ENCODE data around the gene PACS1.
"Not testable (repeated sequence)": the region's sequence is repeated elsewhere in the genome, so short reads cannot be mapped to it uniquely, and the experiment has no call there.

PACS1 gene

DNA sequence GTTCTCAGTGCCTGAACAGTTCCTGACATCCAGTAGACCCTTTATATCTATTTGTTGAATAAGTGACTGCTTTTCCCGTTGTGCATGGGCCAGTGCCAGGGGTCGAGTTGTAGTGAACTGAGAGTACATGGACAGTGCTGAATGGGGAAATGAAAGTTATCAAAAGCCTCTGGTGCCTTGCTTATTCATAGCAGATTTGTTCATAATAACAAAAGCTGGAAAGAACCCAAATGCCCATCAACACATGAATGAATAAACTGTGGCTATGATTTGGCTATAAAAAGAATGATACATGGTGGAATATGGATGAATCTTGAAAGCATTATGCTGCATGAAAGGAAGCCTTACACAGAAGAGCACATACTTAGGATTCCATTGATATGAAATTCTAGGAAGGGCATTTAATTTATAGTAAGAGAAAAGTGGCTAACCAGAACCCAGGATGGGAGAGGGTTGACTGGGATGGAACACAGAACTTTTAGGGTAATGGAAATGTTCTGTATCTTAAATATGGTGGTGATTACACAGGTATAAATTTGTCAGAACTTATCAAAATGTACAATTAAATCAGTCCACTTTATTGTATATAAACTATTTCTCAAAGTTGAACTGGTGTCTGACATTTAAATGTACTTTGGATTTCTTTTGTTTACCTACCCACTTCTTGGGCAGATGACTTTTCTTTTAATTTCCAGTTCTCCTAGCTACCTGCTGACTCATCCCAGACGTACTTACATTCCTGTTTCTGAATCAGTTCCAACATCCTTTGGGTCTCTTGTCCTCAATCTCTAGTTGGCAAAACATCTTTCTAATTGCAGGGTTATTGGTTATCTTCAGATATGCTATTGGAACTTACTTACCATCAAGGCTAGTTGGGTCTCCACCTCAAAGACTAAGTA, 42.8 kb downstream of the PACS1 start:
- DNase-seq = no peak

DNA sequence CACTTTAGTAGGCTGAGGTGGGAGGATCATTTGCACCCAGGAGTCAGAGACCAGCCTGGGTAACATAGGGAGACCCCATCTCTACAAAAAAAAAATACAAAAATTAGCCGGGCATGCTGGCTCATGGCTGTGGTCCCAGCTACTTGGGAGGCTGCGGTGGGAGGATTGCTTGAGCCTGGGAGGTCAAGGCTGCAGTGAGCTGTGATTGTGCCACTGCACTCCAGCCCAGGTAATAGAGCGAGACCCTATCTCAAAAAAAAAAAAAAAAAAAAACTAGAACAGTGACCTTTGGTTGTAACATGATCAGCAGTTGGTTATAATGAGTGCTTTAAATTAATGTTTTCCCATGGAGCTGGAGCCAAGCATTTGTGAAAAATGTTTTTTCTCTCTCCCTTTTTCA, 44.9 kb downstream of the PACS1 start:
- DNase-seq = not testable (repeated sequence)

DNA sequence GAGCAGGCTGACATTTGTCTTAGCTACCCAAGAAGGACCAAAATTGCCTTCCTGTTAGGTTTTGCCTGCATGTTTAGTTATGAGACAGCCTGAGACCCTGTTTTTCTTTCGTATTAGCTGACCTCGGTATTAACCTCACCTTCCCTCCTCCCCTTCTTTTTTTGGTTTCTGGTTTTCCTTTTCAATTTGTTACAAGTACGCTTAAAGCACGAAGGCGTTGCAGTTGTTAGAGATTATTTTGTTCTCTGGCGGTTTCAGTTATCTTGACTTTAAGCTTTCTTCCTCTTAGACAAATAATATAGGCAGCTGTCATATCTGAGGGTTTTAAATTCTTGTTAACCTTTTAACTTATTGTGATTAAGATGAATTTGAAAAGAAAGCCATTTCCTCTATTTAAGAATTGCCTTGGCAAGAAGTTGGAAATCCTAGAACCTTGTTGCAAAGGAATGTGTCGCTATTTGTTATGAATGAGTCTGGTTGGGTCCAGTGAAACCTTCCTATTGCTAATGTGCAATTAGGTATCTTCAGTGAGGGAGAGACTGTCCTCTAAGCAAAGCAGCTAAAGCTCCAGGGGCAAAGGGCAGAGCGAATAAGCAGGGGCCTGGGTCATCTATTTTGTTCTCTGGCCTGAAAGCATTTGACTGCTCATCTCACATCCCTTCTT, 45.7 kb downstream of the PACS1 start:
- DNase-seq = no peak

DNA sequence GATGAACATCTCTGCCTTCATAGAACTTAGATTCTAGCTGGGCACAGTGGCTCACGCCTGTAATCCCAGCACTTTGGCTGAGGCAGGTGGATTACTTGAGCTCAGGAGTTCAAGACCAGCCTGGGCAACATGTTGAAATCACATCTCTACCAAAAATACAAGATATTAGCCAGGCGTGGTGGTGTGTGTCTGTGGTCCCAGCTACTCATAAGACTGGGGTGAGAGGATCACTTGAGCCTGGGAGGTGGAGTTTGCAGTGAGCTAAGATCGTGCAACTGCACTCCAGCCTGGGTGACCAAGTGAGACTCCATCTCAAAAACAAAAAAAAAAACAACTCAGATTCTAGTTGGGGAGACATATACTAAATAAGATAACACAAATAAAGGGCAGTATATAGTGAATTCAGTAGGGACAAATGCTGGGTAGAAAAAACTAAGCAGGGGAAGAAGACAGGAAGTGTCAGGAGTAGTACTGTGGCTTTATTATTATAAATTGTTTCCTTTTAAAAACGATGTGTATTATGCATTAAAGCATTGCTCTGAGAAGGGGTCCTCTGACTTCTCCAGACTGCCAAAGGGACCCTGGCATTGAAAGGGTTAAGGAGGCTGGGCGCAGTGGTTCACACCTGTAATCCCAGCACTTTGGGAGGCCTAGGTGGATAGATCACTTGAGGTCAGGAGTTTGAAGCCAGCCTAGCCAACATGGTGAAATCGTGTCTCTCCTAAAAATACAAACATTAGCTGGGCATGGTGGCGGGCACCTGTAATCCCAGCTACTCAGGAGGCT, 46.7 kb downstream of the PACS1 start:
- DNase-seq = no peak

DNA sequence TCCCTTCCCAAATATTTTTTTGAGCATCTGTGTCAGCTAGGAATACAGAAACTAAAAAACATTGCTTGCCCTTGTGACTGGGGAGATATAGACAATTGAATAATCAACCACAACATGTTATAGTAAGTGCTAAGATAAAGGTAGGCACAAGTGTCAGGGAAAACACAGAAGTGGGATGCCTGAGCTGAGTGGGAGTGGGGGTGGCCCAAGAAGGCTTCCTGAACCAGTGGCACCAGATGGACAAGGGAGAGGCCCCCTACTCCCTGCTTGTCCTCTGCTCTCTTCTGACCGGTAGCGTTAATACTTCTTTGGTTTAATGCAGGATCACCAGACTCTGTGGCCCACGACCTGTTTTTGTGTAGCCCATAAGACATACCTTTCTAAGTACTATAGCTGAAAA, 48.8 kb downstream of the PACS1 start:
- DNase-seq = no peak

DNA sequence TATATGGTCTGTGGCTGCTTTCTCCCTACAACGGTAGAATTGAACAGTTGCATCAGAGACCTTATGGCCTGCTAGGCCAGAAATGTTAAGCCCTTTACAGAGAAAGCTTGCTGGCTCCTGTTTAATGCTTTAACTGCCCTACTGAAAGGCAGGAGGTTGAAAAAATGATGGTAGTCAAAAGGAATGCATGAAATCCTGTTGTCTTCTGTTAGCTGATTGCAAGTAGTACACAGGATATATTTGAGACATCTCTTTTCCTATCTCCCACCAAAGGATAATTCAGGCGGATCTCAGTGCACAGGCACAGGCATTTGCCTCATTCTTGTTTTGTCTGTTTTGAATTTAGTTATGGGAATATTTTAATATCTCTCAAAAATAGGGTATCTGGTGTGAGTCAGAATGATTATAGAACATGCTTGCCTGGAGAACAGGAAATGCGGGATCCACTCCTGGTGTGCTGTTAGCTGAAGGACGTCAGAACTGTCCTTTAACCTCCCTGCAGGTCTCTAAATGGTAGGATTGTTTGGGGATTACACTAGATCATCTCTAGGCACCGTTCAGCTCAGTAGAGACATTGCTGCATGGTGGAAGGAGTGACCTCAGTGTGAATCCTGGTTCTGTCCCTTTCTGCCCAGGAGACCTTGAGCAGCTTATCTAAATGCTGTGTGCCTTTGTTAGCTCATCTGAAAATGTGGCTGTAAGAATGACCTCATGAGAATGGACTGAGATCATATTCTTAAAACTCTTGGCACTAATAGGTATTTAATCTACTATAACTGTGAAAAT, 49.5 kb downstream of the PACS1 start:
- no peak for DNase-seq

DNA sequence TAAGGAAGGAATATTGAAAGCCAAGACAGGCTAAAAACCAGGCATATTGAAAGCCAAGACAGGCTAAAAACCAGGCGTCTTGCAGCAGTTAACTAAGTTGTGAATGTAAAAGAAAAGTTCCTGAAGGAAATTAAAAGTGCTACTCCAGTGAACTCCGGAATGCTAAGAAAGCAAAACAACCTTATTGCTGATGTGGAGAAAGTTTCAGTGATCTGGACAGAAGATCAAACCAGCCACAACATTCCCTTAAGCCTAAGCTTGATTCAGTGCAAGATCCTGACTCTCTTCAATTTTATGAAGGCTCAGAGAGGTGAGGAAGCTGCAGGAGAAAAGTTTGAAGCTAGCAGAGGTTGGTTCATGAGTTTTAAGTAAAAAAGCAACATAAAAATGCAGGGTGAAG, 51.4 kb downstream of the PACS1 start:
- no peak for DNase-seq

DNA sequence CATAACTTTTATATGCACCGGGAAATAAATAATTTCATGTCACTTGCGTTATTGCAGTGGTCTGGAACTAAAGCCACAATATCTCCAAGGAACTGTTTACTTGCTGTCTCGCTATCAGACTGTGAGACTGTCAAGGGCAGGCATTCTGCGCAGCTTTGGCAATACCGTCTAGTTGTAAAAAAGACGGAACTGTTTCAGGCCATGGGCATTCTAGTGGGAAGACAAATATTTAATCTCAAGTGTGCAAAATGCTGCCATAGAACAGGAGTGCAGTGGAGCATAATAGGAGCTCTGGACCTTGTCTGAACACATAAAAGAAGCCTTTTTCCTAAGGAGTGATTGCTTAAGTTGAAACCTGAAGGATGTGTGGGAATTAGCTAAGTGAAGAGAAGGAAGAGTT, 53.8 kb downstream of the PACS1 start:
- DNase-seq = no peak

DNA sequence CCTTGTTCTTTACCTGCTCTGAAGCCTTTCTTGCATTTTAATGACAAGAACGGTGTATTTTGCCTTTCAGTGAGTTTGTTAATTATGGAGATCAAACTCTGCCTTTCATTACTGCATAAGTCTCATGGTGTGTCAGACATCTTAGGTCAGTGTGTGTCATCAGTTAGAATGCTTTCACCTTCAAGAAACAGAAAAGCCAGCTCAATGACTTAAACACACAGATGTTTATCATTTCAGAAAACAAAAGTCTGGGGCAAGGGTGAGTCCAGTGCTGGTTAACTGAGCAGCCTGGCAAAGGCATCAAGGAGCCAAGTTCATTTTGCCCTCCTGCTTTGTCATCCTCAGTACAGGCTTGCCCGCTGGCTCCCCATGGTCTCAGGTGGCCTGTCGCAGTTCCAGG, 54.5 kb downstream of the PACS1 start:
- no peak for DNase-seq

DNA sequence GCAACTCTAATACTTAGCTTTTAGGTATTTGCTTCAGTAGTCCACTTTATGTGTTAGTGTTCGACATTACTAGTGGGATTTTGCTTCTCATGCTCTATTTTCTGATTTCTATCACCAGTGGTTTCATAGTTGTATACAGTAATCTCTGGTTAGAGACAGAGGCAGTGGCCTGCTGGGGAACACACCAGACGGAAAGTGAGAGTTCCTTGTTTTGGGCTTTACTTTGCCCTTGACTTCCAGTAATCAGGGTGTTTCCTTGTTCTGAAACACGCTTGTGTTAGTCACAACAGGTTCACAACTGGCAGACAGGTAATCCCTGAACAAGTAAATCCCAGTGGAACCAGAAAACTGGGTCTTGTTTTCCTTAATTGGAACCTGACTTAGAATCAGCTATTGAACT, 56.0 kb downstream of the PACS1 start:
- peak; percentile 51 for DNase-seq

DNA sequence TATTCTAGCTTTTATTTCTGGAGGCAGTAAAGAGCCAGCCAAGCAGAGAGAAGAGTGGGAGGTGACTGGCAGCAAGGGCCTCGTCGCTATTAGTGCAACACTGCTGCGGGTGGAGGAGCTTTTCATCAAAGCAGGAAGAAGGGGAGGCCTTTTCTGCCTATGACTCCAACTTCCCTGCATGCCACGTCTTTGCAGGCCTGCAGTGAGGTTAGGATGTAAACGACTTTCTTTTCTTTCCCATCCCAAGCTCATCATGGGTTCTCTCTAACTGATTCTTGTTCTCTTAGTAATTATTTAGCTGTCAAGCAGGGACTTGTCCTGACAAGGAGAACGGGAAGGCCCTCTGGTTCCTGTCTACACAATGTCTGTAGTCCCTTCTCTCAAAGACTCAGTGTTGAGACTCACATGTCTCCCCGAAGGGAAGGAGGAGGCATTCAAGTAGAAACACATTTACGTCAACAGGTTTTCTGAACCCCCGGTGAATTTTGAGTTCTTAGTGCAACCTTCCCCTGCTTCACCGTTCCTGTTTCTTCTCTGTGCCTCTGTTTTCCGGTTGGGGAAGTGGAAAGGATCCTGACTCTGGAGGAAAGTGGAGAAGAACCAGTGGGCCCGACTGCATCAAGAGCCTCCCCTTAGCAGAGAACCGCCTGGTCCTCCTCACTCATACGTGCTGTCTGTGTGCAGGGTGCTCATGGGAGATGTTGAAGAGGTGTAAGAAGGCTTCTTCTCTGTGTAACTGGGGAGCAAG, 56.9 kb downstream of the PACS1 start:
- DNase-seq = peak; percentile 75

DNA sequence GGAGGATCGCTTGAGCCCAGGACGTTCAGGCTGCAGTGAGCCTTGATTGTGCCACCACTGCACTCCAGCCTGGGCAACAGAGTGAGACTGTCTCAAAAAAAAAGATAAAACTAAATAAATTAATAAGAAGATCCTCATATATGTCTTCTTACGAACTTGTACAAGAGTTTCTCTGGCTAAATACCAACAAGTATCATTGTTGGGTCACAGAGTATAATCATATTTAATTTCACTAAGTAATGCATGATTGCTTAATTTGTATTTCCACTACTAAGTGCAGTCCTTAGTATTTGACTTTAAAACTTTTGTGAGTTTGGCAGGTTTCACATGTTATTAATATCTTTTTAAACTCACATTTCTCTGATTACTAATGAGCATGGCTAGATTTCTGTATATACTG, 60.9 kb downstream of the PACS1 start:
- no peak for DNase-seq

DNA sequence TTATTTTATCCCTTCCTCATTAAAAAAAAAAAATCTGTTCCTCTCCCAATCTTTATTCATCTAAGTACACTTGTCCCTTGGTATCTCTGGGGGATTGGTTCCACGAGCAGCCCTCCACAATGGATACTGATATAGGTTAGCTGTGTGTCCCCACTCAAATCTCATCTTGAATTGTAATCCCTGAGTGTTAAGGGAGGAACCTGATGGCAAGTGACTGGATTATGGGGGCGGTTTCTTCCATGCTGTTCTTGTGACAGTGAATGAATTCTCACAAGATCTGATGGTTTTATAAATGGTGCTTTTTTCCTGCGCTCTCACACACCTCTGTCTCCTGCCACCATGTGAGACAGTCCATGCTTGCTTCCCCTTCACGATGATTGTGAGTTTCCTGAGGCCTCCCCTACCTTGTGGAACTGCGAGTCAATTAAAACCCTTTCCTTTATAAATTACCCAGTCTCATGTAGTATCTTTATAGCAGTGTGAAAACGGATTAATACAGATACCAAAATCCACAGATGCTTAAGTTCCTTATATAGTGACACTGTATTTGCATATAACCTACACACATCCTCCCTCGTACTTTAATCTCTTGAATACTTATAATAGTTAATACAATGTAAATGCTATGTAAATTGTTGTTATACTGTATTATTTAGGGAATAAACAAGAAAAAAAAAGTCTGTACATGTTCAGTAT, 62.0 kb downstream of the PACS1 start:
- DNase-seq = no peak

DNA sequence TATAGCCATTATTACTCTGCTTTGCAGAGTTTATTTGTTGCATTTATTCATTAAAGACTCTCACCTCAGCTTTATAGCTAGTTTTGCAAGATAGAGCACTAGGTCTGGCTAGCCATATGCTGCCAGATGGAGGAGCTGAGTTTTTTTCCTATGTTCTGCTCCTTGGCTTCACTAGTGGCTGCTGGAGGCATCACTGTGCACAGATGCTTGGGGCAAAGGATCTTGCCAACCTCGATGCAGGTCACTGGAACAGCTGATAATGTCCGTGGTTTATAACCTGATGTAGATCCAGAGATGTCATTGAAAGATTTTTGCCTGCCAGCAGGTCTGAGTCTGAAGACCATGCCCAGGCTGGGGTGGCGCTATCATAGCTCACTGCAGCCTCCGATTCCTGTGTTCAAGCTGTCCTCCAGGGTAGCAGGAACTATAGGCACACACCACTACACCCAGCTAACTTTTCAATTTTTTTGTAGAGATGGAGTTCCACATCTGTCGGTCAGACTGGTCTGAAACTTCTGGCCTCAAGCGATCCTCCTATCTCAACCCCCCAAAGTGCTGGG, 63.2 kb downstream of the PACS1 start:
- DNase-seq = no peak

DNA sequence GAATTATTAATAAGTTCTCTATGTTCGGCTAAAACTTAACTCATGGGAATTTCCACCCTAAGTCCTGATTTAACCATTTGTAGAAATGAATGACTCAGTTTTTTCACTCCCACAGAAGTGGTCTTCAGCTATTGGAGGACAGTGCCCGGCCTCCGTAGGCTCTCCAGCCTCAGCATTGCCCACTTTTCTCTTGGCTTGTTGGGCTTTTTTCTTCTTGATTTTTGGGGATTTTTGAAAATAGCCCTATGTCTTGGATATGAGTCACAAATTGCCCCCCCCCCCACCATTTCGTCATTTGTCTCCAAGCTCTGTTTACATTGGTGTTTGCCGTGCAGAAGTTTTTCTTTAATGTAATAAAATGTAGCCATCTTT, 66.7 kb downstream of the PACS1 start:
- peak; percentile 37 for DNase-seq

DNA sequence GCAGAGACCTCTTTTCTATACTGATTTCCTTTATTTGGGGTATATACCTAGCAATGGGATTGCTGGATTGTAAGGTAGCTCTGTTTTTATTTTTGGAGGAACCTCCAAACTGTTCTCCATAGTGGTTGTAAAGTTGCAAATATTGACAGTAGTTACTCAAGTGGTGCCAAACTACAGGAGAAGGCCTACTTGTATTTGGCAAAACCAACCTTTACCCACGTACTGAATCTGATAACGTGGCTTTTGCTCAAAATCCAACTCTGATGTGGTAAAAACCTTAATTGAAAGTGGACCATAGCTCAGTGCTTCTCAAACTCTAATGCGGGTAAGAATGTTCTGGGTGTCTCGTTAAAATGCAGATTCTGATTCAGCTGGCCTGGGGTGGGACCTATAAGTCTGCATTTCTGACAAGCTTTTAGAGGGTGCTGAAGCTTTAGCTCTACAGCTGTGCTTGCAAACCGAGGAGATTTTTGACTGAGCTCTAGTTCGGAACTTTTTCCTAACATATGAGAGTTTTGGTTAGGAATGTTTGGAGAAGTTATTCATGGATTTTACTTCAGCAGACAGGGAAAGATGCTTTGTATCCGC, 69.8 kb downstream of the PACS1 start:
- DNase-seq = no peak

DNA sequence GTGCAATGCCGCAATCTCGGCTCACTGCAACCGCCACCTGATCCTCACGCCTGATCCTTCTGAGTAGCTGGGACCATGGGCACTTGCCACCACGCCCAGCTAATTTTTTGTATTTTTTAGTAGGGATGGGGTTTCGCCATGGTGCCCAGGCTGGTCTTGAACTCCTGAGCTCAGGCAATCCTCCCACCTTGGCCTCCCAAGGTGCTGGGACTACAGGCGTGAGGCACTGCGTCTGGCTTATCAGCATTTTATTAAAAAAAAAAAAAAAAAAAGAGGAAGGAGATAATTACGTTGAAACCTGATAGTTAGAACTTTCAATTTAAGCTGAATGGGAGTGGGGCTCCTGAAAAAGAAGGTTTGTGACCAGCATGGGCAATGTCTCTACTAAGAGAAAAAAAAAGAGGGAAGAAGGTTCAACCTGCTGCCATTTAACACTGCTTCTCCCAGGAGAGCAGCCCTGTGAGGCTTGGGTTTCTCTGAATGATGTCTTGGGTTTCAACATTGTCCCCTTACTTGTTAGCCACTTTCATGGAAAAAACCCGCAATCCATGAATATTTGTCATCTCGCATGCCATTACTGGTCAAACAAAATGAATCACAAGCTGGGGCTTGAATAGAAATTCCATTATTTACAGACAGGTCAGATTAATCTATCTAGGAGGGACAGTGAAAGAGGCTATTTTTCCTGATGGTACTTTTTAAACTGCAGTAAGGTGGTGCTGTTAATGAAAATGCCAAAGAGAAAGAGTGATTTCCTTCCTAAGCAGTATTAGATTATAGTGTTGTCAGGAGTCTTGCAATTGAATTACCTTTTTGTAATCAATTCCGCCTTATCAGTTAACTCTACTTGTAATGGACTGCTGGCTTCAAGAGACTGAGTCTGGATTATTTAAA, 72.5 kb downstream of the PACS1 start:
- DNase-seq = no peak

DNA sequence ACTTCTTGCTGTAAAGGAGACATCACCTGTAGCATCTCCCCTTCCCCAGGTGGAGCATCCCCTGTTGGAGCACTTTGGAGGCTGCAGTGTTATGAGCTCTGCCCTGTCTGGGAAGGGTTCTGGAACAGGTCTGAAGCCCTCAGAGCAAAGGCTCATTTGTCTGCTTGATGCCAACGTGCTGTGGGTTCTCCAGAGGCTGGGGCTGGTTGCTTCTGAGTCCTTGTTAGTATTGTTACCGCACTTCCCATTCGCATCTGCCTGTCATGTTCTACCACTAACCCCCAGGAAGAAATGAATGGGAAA, 73.1 kb downstream of the PACS1 start:
- DNase-seq = no peak

DNA sequence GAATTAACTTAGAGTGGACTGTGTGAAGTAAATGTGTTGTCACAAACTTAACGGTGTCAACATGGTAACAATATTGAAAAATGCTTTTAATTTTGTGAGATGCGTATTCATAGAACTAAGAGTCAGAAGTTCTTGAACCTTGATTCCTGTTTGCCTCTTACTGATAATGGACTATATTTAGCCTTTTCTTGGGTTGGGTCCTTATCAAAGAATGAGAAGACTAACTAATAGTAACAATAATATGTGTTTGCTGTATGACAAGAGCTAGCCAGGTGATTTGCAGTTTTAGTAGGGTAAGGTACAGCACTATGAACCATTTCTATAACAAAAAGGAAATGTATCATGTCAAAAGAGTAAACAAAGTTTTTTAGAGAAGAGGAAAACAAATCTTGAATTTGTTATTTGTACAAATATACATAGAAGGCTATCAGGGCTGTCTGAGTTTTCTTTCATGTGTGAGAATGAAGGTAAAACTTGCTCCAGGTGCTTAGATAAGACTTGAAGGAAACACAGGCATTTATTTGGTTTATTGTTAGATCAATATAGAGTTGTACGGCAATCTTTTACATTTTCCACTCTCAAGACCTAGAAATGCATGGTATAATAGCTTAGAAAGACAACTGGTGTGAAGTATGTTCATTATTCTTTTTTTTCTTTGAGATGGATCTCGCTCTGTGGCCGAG, 74.1 kb downstream of the PACS1 start:
- DNase-seq = no peak

All from stimulated activated CD4-positive, alpha-beta T cell treated with anti-CD3 and anti-CD28 coated beads, Interleukin-15, amount 100 ng/mL, for 24 hours (primary cell).